Smooth muscle cell (in vitro differentiated cells): Measurements from ENCODE around the gene PLXNB1. TPM values are rescaled to one million over a fixed set of nuclear protein-coding genes. Genes with fewer than 3 reads are reported as not detected.

ENCODE experiments used
- DNase-seq: peaks from one replicate; lab custom pipeline; 2025; ENCODE audit not compliant: unreplicated experiment; lab: John Stamatoyannopoulos, UW
- H2AFZ ChIP-seq: fragments of 200-600 bp; sonication (generic); 2 replicates; pipeline ENCODE4 v1.6.0; 2016; ENCODE audit warnings: antibody characterized with exemption, low read depth, mild to moderate bottlenecking
- H3F3A ChIP-seq: fragments of 200-600 bp; sonication (generic); 2 replicates; pipeline ENCODE4 v1.6.0; 2017; ENCODE audit warnings: antibody characterized with exemption, low read depth
- H3K27ac ChIP-seq: fragments of 200-600 bp; sonication (generic); 2 replicates; pipeline ENCODE4 v1.5.1; 2016; ENCODE audit warnings: low read depth, mild to moderate bottlenecking
- H3K27me3 ChIP-seq: fragments of 200-600 bp; sonication (generic); 2 replicates; pipeline ENCODE4 v1.6.1; 2016; ENCODE audit warnings: low read depth, mild to moderate bottlenecking
- H3K36me3 ChIP-seq: fragments of 200-600 bp; sonication (generic); 2 replicates; pipeline ENCODE4 v1.5.1; 2016; ENCODE audit warnings: low read depth
- H3K4me1 ChIP-seq: fragments of 200-600 bp; sonication (generic); 2 replicates; pipeline ENCODE4 v1.5.1; 2016; ENCODE audit warnings: low read depth
- H3K4me2 ChIP-seq: fragments of 200-600 bp; sonication (generic); 2 replicates; pipeline ENCODE4 v1.6.0; 2016; ENCODE audit warnings: mild to moderate bottlenecking
- H3K4me3 ChIP-seq: fragments of 200-600 bp; sonication (generic); 2 replicates; pipeline ENCODE4 v1.5.1; 2016; ENCODE audit warnings: mild to moderate bottlenecking
- H3K79me2 ChIP-seq: fragments of 200-600 bp; sonication (generic); 2 replicates; pipeline ENCODE4 v1.6.0; 2016; ENCODE audit warnings: low read depth, mild to moderate bottlenecking
- H3K9ac ChIP-seq: fragments of 200-600 bp; sonication (generic); 2 replicates; pipeline ENCODE4 v1.6.0; 2016; ENCODE audit warnings: low read depth
- H3K9me3 ChIP-seq: fragments of 200-600 bp; sonication (generic); replicated peaks from 2 replicates; pipeline ENCODE4 v1.5.1; 2016; ENCODE audit warnings: low read depth
- H4K20me1 ChIP-seq: fragments of 200-600 bp; sonication (generic); 2 replicates; pipeline ENCODE4 v1.6.0; 2016; ENCODE audit warnings: low read depth
- whole genome bisulfite sequencing: methylation state at CpG from one replicate; pipeline ENCODE4 v1.1.7; 2016; ENCODE audit warnings: low lambda C conversion rate; 5-methylcytosine and 5-hydroxymethylcytosine counted together
- polyA plus RNA-seq: library from polyadenylated mRNA; unstranded; fragments of >200 nt; fragmentation: Nextera tagmentation; extraction: Ambion mirVana; gene quantifications from 2 replicates; pipeline ENCODE4 v1.2.1, GENCODE V29; 2016
- total RNA-seq: library from RNA; depleted of rRNA; stranded (reverse); fragments of >200 nt; gene quantifications from 2 replicates; pipeline ENCODE4 v1.2.3, GENCODE V29; 2014
- TF ChIP-seq, protein P1 (sequence below): fragments of 200-600 bp; sonication (generic); IDR thresholded peaks from 2 replicates; pipeline ENCODE4 v1.5.1; 2017; ENCODE audit warnings: borderline replicate concordance, mild to moderate bottlenecking, antibody characterized with exemption; ENCODE audit not compliant: insufficient read depth, poor library complexity, severe bottlenecking

Gene PLXNB1
- total and polyA plus RNA-seq, 2 experiments from 2014 or later = 15.5 to 26.9 TPM

- WGBS = 88% methylated on average over 4 of the region's 4 CpGs
Measured at GRCh38 chr3:48408823-48409281, 21.0 kb downstream of the PLXNB1 start.

DNA sequence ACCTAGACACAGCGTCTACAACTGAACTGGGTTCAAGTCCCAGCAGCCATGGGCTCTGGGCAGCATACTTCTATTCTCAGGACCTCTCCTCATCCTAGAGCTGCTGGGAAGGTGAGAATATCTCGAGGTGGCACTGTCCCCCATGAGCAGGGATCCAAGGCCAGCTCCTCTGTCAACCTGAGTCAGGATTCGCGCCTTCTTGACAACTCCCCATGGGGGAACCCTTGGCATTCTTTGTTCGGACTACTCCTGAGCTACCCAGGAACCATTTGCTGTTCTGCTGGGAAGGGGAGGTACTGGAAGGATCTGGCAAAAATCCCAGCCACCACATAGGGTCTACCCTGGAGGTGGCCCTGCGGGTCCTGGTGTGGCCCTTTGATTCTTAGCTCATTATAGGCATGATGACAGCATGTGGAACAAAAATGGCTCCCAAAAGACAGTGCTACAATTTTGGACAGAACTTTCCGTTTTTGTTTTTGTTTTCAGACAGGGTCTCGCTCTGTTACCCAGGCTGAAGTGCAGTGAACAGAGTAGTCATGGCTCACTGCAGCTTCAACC, 22.3 kb downstream of the PLXNB1 start:
- no peak overlapping the region for H3K9ac ChIP-seq
- no peaks in the 10 kb centered on the region for H3K27me3 ChIP-seq
- 96% methylated on average over 8 of the region's 8 CpGs for WGBS
- no peak overlapping the region for H3K27ac ChIP-seq
- H3K4me3 ChIP-seq = no peak overlapping the region
- H3K79me2 ChIP-seq = no peaks in the 10 kb centered on the region
- no peak overlapping the region for H2AFZ ChIP-seq
- no peak for DNase-seq
- H3F3A ChIP-seq = no peaks in the 10 kb centered on the region
- no peak overlapping the region for H3K4me2 ChIP-seq
- no peaks in the 10 kb centered on the region for H4K20me1 ChIP-seq
- TF ChIP-seq, protein P1, sequence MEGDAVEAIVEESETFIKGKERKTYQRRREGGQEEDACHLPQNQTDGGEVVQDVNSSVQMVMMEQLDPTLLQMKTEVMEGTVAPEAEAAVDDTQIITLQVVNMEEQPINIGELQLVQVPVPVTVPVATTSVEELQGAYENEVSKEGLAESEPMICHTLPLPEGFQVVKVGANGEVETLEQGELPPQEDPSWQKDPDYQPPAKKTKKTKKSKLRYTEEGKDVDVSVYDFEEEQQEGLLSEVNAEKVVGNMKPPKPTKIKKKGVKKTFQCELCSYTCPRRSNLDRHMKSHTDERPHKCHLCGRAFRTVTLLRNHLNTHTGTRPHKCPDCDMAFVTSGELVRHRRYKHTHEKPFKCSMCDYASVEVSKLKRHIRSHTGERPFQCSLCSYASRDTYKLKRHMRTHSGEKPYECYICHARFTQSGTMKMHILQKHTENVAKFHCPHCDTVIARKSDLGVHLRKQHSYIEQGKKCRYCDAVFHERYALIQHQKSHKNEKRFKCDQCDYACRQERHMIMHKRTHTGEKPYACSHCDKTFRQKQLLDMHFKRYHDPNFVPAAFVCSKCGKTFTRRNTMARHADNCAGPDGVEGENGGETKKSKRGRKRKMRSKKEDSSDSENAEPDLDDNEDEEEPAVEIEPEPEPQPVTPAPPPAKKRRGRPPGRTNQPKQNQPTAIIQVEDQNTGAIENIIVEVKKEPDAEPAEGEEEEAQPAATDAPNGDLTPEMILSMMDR = no peak
- H3K9me3 ChIP-seq = no peaks in the 10 kb centered on the region
- no peaks in the 10 kb centered on the region for H3K4me1 ChIP-seq
- H3K36me3 ChIP-seq = no peaks in the 10 kb centered on the region

More at GRCh38 chr3:48408823-48409281, 21.0 kb downstream of the PLXNB1 start:
- Histone ChIP-seq H3K4me2 (no peak overlapping the region), H3K27ac (no peak overlapping the region), H3K9ac (no peak overlapping the region), H3K4me1 (no peaks in the 10 kb centered on the region), H3F3A (no peaks in the 10 kb centered on the region), H3K79me2 (no peaks in the 10 kb centered on the region), H3K9me3 (no peaks in the 10 kb centered on the region), H2AFZ (no peak overlapping the region), H3K4me3 (no peak overlapping the region), H3K36me3 (no peaks in the 10 kb centered on the region), H3K27me3 (no peaks in the 10 kb centered on the region), H4K20me1 (no peaks in the 10 kb centered on the region)
- TF ChIP-seq, protein P1 = no peak
- no peak for DNase-seq

- H3K9ac ChIP-seq = no peak overlapping the region
- no peak overlapping the region for H3K4me2 ChIP-seq
- DNase-seq = no peak
- no peaks in the 10 kb centered on the region for H3K4me1 ChIP-seq
- H3K27me3 ChIP-seq = no peaks in the 10 kb centered on the region
- no peaks in the 10 kb centered on the region for H4K20me1 ChIP-seq
- no peaks in the 10 kb centered on the region for H3K36me3 ChIP-seq
- TF ChIP-seq, protein P1 = no peak
- H3K27ac ChIP-seq = no peak overlapping the region
- H3F3A ChIP-seq = no peaks in the 10 kb centered on the region
- WGBS = 90% methylated on average over 18 of the region's 18 CpGs
- no peak overlapping the region for H2AFZ ChIP-seq
- H3K4me3 ChIP-seq = no peak overlapping the region
- H3K9me3 ChIP-seq = no peaks in the 10 kb centered on the region
- H3K79me2 ChIP-seq = no peaks in the 10 kb centered on the region
Measured at GRCh38 chr3:48406443-48407431, 23.1 kb downstream of the PLXNB1 start.
